NCI-H1436 treated with DMSO at 0.1 percent for 48 hours (cell line): Measurements from ENCODE around the gene SUV39H1.
"Not testable (repeated sequence)": the region's sequence is repeated elsewhere in the genome, so short reads cannot be mapped to it uniquely, and the experiment has no call there.

Source experiments
- DNase-seq: peaks from one replicate; lab custom pipeline; 2025; lab: John Stamatoyannopoulos, UW

SUV39H1 gene

DNA sequence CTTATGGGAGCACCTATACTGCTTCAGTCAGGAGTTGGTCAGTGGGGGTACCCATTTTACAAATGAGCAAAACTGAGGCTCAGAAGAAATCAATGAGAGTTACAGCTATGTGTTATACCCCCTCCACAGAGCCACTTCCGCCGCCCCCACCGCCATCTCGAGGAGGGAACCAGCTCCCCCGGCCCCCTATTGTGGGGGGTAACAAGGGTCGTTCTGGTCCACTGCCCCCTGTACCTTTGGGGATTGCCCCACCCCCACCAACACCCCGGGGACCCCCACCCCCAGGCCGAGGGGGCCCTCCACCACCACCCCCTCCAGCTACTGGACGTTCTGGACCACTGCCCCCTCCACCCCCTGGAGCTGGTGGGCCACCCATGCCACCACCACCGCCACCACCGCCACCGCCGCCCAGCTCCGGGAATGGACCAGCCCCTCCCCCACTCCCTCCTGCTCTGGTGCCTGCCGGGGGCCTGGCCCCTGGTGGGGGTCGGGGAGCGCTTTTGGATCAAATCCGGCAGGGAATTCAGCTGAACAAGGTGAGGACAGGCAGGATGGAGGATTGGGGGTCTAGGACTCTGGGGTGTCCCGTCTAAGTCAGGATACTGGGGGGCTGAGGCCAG, 7.9 kb upstream of the SUV39H1 start:
- no peak for DNase-seq

- no peak for DNase-seq
Observed at GRCh38 chrX:48689208-48689920, 7.2 kb upstream of the SUV39H1 start.

- not testable (repeated sequence) for DNase-seq
Observed at GRCh38 chrX:48691746-48692145, 4.8 kb upstream of the SUV39H1 start.

DNA sequence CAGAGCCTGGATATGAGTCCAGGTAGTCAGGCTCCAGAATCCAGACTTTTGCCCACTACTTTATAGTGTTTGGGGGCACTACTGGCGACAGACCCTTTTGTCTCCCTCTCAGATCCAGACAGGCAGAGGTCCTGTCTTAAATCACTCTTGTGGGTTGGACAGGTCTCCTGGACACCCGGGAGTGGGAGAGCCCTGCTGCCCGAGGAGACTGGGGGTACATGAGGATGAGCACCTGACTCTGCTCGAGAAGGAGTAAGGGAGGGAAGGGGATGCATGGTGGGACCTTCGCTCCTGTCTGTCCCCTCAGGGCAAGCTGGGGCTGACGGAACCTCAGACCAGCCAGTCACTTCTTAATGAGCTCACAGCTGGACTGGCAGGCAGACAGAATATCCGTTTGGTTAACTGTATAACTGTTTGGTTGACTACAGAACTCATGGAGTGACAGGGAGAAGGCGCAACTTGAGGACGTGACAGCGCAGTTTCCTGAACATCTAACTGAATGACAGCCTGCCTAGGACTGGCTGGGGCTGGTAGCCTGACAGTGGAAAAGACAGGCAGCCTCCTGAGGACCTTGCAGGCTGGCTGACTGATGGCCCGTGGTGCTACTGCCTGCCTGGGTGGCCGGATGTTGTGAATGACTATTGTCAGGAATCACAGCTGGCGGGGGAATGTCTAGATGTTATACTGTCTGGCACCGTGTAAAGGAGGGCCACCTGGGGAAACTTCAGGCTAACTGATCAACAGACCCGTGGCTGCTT, 1.6 kb upstream of the SUV39H1 start:
- no peak for DNase-seq

GRCh38 chrX:48695534-48695896, 1.0 kb upstream of the SUV39H1 start:
- DNase-seq, result no peak

DNA sequence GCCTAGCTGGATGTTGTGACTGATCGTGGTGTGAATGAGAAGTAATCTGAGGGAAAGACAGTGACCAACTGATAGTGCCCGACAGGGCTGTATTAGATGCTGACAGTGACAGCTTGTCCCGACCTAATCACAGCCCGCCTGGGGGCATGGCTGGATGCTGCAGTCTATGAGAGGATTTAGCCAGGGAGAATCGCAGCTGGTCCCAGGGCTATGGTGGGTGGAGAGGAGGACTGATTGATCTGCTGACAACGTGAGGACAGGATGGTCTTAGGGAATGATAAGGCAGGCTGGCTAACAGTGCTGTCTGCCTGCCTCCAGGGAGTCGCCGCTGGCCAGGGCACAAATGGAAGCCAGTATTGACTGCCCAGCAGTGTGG, 621 bp upstream of the SUV39H1 start:
- no peak for DNase-seq

- no peak for DNase-seq
Observed at GRCh38 chrX:48696909-48697727, 584 bp downstream of the SUV39H1 start.

DNA sequence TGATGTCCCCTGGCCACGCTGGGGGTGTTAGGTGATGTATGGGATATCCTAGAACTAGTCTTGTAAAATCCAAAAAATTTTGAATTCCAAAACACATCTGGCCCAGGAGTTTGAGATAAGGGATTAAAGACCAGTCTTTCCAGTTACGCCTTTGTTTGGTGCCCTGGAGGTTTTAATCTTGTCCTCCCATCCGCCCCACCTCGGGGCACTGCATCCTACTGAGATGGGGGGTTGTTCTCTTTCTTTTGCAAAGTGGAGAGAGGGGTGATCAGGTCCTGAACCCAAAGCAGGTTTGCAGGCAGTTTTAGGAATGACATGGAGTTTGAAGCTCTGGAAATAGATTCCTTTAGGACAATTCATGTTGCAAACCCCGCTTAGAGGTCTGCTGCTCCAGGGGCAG, 1.8 kb downstream of the SUV39H1 start:
- DNase-seq, result no peak

GRCh38 chrX:48700246-48700645, 3.7 kb downstream of the SUV39H1 start:
- DNase-seq, result no peak

DNA sequence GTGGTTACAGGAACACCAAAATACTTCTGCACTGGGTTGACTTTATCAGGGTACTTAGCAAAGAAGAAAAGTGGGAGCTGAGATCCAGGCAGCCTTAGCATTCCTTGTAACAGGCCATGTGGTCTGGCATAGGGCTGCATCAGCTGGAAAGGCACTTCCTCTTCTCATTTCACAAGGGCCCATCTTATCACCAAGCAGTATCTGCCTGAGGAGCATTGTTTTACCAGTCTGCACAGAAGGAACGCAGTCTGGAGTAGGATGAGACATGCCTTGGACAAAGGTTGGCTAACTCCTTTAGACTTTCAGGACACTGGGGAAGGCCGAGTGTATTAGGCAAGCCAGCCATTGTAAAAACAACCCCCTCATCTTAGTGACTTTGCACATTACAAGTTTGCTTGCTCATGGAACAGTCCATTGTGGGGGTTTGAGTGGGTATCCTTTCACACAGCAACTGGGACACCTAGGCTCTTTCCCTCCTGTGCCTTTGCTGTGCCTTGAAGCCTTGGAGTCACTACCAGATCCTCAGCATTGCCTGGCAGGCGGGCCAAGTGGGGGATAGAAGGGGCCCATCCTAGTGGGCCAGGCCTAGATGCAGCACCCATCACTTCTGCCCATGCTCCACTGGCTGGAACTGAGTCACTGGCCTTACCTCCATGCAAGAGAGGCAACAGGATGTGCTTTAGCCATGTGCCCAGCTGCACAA, 4.6 kb downstream of the SUV39H1 start:
- DNase-seq, result no peak

DNA sequence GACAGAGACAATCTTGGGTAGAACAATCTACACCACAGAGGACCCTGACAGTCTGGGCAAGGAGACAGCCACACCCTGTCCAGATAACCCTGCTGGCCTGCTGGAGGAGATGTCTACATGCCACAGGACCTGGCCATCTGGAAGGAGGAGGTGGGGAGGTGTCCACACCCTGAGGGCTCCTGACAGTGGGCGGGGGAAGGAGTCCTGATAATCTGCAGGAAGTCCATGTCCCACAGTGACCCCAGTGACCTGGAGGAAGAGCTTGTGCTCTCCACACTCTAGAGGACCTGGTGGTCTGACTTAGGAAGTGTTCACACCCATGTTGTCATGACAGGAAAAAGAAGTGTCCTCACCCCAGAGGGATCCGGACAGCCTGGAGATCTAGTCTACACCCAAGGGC, 5.5 kb downstream of the SUV39H1 start:
- DNase-seq, result no peak

GRCh38 chrX:48702716-48703115, 6.2 kb downstream of the SUV39H1 start:
- DNase-seq, result no peak

DNA sequence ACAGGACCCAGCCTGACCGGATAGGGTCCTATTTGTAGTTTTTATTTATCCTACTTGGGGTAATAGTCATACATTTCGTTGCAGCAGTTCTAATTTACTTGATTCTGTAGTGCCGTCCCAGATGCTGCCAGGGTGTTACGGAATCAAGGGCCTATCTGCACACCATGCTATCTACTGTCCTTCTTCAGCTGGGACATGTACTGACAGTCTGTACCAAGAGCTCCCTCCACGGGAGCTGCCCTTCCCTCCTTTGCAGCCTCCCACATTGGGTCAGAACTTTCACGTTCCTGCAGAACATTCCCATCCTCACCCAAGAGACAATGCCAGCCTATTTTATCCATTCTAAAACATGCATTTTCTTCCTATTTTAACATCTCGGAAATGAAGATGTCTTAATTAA, 6.7 kb downstream of the SUV39H1 start:
- DNase-seq, result no peak

DNA sequence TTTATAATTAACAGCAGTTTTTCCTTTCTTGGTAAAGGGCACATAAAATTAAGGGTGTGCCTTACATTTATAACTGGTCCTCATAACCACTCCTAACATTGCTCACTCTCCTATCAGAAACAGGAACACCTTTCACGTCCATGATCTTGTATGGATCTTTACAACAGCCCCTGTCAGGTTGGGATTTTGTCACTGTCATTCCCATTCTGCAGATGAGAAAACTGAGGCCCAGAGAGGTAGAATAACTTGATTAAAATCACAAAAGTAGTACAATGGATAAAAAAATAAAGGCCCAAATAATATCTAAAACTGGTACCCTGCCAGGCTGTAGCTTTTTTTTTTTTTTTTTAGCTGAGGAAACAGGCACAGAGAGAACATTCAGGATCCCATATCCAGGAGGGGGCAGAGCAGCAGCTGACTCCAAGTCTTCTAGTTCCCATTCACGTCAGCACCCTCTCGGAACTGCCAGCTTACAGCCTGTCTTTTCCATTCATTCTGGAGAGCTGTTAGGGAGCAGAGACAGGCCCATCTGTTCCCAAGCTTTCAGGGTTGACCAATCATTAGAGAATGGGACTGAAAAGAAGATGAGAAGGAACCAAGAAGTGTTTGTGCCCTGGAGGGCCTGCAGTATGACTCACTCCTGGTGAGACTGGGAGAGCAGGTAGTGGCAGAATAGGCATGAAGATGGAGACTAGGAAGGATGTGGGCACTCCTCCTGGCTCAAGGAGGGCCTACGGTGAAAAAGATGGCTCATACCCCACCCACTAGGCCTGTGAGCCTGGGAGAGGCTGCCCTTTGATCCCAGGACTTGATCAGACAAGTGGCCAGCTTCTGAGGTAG, 7.3 kb downstream of the SUV39H1 start:
- DNase-seq, result no peak

- DNase-seq, result no peak
Observed at GRCh38 chrX:48705871-48706270, 9.3 kb downstream of the SUV39H1 start.

DNA sequence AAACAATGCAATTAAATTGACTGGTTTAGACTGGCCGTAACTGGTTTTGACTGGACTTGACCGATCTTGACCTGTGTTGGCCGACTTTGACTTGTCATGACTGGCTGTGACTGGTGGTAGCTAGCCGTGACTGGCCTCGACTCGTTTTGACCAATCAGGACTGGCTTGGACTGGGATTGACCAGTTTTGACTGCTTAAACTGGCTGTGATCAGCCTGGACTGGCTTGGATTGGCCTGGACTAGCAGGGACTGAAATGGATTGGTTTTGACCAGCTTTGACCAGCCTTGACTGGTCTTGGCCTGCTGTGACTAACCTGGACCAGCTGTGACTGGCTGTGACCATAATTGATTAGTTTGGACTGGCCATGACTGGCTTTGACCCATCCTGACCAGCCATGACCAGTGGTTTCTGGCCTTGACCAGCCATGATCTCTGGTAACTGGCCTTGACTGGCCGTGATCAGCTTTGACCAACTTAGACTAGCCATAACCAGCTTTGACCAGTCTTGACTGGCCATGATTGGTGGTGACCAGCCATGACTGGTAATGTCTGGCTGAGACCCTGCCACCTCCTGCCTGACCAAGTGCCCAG, 13.1 kb downstream of the SUV39H1 start:
- no peak for DNase-seq

DNA sequence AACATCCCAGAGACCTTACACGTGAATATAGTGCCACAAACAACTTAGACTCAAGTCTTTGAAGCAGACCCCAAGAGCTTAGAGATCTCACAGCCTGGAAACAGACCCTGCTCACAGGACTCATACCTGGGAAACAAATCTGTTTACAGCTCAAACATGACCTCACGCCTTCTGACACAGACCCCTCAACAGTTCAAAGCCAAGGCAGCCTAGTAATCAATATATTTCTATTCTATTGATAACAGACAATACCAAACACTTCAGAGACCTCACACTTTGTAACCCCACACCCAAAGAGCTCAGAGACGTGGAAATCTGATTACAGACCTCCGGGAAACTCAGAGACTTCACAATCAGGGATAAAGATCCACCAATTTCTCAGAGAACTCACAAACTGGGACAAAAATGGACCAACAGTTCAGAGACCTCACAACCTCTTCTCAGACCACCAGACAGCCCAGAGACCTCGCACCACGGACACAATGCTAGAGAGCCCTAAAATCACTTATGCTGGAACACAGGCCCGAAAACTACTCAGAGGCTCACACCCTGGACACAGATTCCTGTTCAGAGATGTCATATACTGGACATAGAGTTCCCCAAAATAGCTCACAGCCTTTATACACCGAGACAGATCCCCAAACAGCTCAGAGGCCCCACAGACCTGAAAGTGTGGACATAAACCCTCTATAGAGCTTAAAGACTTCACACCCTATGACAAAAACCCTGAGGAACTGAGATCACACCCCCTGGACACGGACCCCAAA, 14.8 kb downstream of the SUV39H1 start:
- no peak for DNase-seq

- no peak for DNase-seq
Observed at GRCh38 chrX:48711929-48712505, 15.5 kb downstream of the SUV39H1 start.

GRCh38 chrX:48713847-48714246, 17.3 kb downstream of the SUV39H1 start:
- DNase-seq, result no peak
